Astrocyte (in vitro differentiated cells and primary cell): ENCODE measurements around the gene NRP1. TPM values are rescaled to one million over a fixed set of nuclear protein-coding genes. Genes with fewer than 3 reads are reported as not detected.

ENCODE experiments used
- DNase-seq: peaks from one replicate; pipeline ENCODE4 v3.0.0-alpha.2; 2010; ENCODE audit warnings: low read depth
- FAIRE-seq: peaks from 2 replicates; lab custom pipeline; 2011; peaks lifted over from hg19 to GRCh38; lab: Jason Lieb, UNC
- H2AFZ ChIP-seq: 2 replicates; pipeline ENCODE4 v1.6.0; 2012; ENCODE audit warnings: low read depth, low read length, inconsistent platforms
- H3K27ac ChIP-seq: 2 replicates; pipeline ENCODE4 v1.5.1; 2011; ENCODE audit warnings: low read depth, low read length, inconsistent platforms
- H3K27me3 ChIP-seq: 2 replicates; pipeline ENCODE4 v1.6.0; 2011; ENCODE audit warnings: low read length, inconsistent platforms; ENCODE audit not compliant: insufficient read depth
- H3K36me3 ChIP-seq: 2 replicates; pipeline ENCODE4 v1.5.1; 2011; ENCODE audit warnings: low read length, inconsistent platforms; ENCODE audit not compliant: insufficient read depth
- H3K4me1 ChIP-seq: 2 replicates; pipeline ENCODE4 v1.5.1; 2011; ENCODE audit warnings: low read length, inconsistent platforms; ENCODE audit not compliant: insufficient read depth
- H3K4me2 ChIP-seq: 2 replicates; pipeline ENCODE4 v1.6.0; 2012; ENCODE audit warnings: low read length, inconsistent platforms
- H3K4me3 ChIP-seq: 2 replicates; pipeline ENCODE4 v1.5.1; 2011; ENCODE audit warnings: low read depth, mild to moderate bottlenecking, low read length, inconsistent platforms; ENCODE audit not compliant: insufficient read depth
- H3K79me2 ChIP-seq: 2 replicates; pipeline ENCODE4 v1.6.0; 2012; ENCODE audit warnings: mild to moderate bottlenecking, low read length, inconsistent platforms; ENCODE audit not compliant: insufficient read depth
- H3K9ac ChIP-seq: 2 replicates; pipeline ENCODE4 v1.6.0; 2012; ENCODE audit warnings: mild to moderate bottlenecking, low read length, inconsistent platforms
- H3K9me3 ChIP-seq: 2 replicates; pipeline ENCODE4 v1.5.1; 2012; ENCODE audit warnings: low read depth, mild to moderate bottlenecking, low read length, inconsistent platforms; ENCODE audit not compliant: insufficient read depth
- H4K20me1 ChIP-seq: 2 replicates; pipeline ENCODE4 v1.6.0; 2012; ENCODE audit warnings: low read length, inconsistent platforms; ENCODE audit not compliant: insufficient read depth
- H3K27ac Mint-ChIP-seq: one replicate; pipeline ENCODE4 v1.8.0; 2021; ENCODE audit warnings: mild to moderate bottlenecking, mixed read lengths; ENCODE audit not compliant: unreplicated experiment
- H3K27me3 Mint-ChIP-seq: one replicate; pipeline ENCODE4 v1.8.0; 2021; ENCODE audit warnings: low read depth, mixed read lengths; ENCODE audit not compliant: unreplicated experiment
- H3K36me3 Mint-ChIP-seq: one replicate; pipeline ENCODE4 v1.8.0; 2021; ENCODE audit warnings: low read depth, mixed read lengths; ENCODE audit not compliant: unreplicated experiment
- H3K4me1 Mint-ChIP-seq: one replicate; pipeline ENCODE4 v1.8.0; 2021; ENCODE audit warnings: low read depth, mixed read lengths; ENCODE audit not compliant: unreplicated experiment
- H3K4me3 Mint-ChIP-seq: one replicate; pipeline ENCODE4 v1.8.0; 2021; ENCODE audit warnings: mild to moderate bottlenecking, moderate library complexity, mixed read lengths; ENCODE audit not compliant: unreplicated experiment
- H3K9me3 Mint-ChIP-seq: one replicate; pipeline ENCODE4 v1.8.0; 2021; ENCODE audit warnings: mild to moderate bottlenecking, mixed read lengths; ENCODE audit not compliant: unreplicated experiment
- CTCF ChIP-seq: IDR thresholded peaks from 2 replicates; pipeline ENCODE4 v1.5.1; 2011; ENCODE audit warnings: low read depth, mild to moderate bottlenecking, inconsistent platforms, low read length, moderate library complexity; ENCODE audit not compliant: insufficient read depth
- EZH2 ChIP-seq: IDR thresholded peaks from 2 replicates; pipeline ENCODE4 v1.6.1; 2012; ENCODE audit warnings: mild to moderate bottlenecking, low read length, inconsistent platforms; ENCODE audit not compliant: insufficient read depth
- total RNA-seq: library from RNA; stranded (reverse); gene quantifications from 2 replicates; pipeline ENCODE4 v1.2.1, GENCODE V29; 2021

Gene NRP1
- total RNA-seq, 1 donor from 2014 or later = 59.4 TPM

- Mint-ChIP-seq H3K36me3 (peaks cover 25% of the 10 kb centered on the region), H3K27ac (peak overlapping the region; percentile 60), H3K27me3 (no peaks in the 10 kb centered on the region), H3K9me3 (no peaks in the 10 kb centered on the region), H3K4me1 (peaks cover 14% of the 10 kb centered on the region), H3K4me3 (no peak overlapping the region)
- Histone ChIP-seq H3K4me1 (peaks cover 10% of the 10 kb centered on the region), H3K79me2 (peaks cover 97% of the 10 kb centered on the region), H4K20me1 (peaks cover 71% of the 10 kb centered on the region), H3K9me3 (no peaks in the 10 kb centered on the region), H3K27ac (no peak overlapping the region), H3K4me2 (no peak overlapping the region), H3K9ac (no peak overlapping the region), H3K4me3 (no peak overlapping the region), H2AFZ (no peak overlapping the region), H3K36me3 (peaks cover 28% of the 10 kb centered on the region), H3K27me3 (no peaks in the 10 kb centered on the region)
- DNase-seq = no peak
- TF ChIP-seq EZH2 = no peak
- TF ChIP-seq CTCF = no peak
- no peak for FAIRE-seq
These were observed 18.6 kb downstream of the NRP1 start for GRCh38 chr10:33315891-33316290.

GRCh38 chr10:33314811-33315561 lies 19.5 kb downstream of the NRP1 start:
- Histone ChIP-seq H3K4me1 (peaks cover 10% of the 10 kb centered on the region), H4K20me1 (peaks cover 65% of the 10 kb centered on the region), H3K27ac (no peak overlapping the region), H3K9ac (peak overlapping the region; percentile 10), H3K9me3 (no peaks in the 10 kb centered on the region), H2AFZ (no peak overlapping the region), H3K4me2 (peak overlapping the region; percentile 7), H3K27me3 (no peaks in the 10 kb centered on the region), H3K36me3 (peaks cover 26% of the 10 kb centered on the region), H3K79me2 (peaks cover 96% of the 10 kb centered on the region), H3K4me3 (no peak overlapping the region)
- peak; percentile 56 for DNase-seq
- no peak overlapping the region for H3K4me3 Mint-ChIP-seq
- no peaks in the 10 kb centered on the region for H3K27me3 Mint-ChIP-seq
- no peak for TF ChIP-seq EZH2
- no peak for TF ChIP-seq CTCF
- H3K4me1 Mint-ChIP-seq = peaks cover 14% of the 10 kb centered on the region
- peaks cover 4% of the 10 kb centered on the region for H3K9me3 Mint-ChIP-seq
- FAIRE-seq = peak; percentile 47
- no peak overlapping the region for H3K27ac Mint-ChIP-seq
- H3K36me3 Mint-ChIP-seq = peaks cover 26% of the 10 kb centered on the region

GRCh38 chr10:33311640-33312039 lies 22.8 kb downstream of the NRP1 start:
- Histone ChIP-seq H4K20me1 (peaks cover 65% of the 10 kb centered on the region), H3K4me3 (no peak overlapping the region), H3K4me2 (no peak overlapping the region), H3K9ac (no peak overlapping the region), H3K9me3 (no peaks in the 10 kb centered on the region), H3K4me1 (peaks cover 14% of the 10 kb centered on the region), H3K27ac (no peak overlapping the region), H3K36me3 (peaks cover 23% of the 10 kb centered on the region), H3K27me3 (no peaks in the 10 kb centered on the region), H3K79me2 (peaks cover 96% of the 10 kb centered on the region), H2AFZ (no peak overlapping the region)
- DNase-seq (no peak), FAIRE-seq (no peak)
- Mint-ChIP-seq H3K27me3 (no peaks in the 10 kb centered on the region), H3K4me3 (no peak overlapping the region), H3K9me3 (peaks cover 4% of the 10 kb centered on the region), H3K36me3 (peaks cover 28% of the 10 kb centered on the region), H3K27ac (no peak overlapping the region), H3K4me1 (peaks cover 17% of the 10 kb centered on the region)
- no peak for TF ChIP-seq CTCF
- no peak for TF ChIP-seq EZH2
